GM19452 (cell line): ENCODE data around the gene RHBDD1.

ENCODE experiments used
- ATAC-seq: cut with Tn5 transposase; IDR thresholded peaks from one replicate; pipeline ENCODE4 v1.9.1; 2021; ENCODE audit not compliant: unreplicated experiment

Gene RHBDD1

GRCh38 chr2:227022608-227023007, 186.8 kb downstream of the RHBDD1 start:
- ATAC-seq: no peak

DNA sequence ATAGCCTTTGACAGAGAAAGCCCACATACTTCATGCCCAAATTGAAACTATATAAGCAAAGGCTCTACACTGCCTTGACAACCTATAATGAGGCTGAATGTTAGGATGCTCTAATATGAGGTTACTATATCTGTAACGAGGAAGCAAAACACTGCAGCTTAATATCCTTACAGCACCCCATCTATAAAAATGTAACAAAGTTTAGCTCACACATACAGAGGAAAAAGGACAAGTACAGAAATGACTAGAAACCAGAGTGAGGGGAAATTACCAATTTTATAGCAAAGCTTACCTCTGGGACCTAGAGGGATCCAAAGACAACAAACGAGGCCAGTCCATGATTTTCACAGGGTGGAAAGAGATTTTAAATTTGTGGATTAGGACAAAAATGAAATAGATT, 189.7 kb downstream of the RHBDD1 start:
- ATAC-seq: no peak

GRCh38 chr2:227029426-227030105, 193.7 kb downstream of the RHBDD1 start:
- no peak for ATAC-seq

DNA sequence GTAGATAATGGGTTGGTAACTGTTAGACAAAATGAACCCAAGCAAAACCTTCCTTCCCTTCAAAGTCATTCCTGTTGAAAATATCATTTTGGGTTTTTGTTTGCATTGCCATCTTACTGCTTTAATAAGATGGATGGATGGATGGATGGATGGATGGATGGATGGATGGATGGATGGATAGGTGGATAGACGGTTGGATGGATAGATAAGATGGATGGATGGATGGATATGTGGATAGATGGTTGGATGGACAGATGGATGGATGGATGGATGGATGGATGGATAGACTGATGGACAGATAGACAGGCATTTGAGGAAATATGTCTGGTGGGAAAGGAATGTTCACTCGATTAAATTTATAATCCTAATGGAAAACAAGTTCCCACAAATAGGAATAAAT, 194.9 kb downstream of the RHBDD1 start:
- no peak for ATAC-seq

- no peak for ATAC-seq
Observed at GRCh38 chr2:227031379-227031778, 195.5 kb downstream of the RHBDD1 start.

GRCh38 chr2:227033471-227034148, 197.8 kb downstream of the RHBDD1 start:
- ATAC-seq: peak; percentile 84

GRCh38 chr2:227035711-227036367, 200.0 kb downstream of the RHBDD1 start:
- no peak for ATAC-seq

GRCh38 chr2:227036527-227036926, 200.7 kb downstream of the RHBDD1 start:
- ATAC-seq: no peak

GRCh38 chr2:227038550-227039189, 202.8 kb downstream of the RHBDD1 start:
- no peak for ATAC-seq

DNA sequence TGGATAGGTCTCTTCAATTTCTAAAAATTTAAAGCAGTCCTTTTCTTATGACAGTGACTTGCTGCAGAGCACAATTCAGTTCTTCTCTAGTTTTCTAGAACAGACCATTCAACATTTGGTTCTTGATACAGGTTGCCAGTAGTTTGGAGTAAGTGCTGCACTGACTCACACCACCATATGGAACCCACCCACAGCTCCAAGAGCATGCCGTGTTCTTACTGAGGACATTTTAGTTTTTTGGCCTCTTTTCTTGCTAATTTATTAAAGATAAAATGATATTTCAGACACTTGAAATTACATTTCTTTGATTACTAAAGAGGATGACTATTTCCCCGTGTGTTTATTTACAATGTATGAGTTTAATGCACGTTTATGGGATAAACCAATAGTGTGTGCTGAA, 208.1 kb downstream of the RHBDD1 start:
- ATAC-seq: no peak
